ENCODE data around the gene CECR2.
"Not testable (repeated sequence)": the region's sequence is repeated elsewhere in the genome, so short reads cannot be mapped to it uniquely, and the experiment has no call there.

CECR2 gene

GRCh38 chr22:17518406-17518805, 149.1 kb downstream of the CECR2 start:
- DNase-seq (ENCODE audit: low read depth) = no peak

- DNase-seq (ENCODE audit: low read depth) = not testable (repeated sequence)
These were observed 152.7 kb downstream of the CECR2 start for GRCh38 chr22:17521971-17522370.

GRCh38 chr22:17523925-17524324, 154.7 kb downstream of the CECR2 start:
- DNase-seq (ENCODE audit: low read depth) = no peak

GRCh38 chr22:17536269-17536668, 167.0 kb downstream of the CECR2 start:
- no peak for DNase-seq (ENCODE audit: low read depth)

GRCh38 chr22:17537155-17537554, 167.9 kb downstream of the CECR2 start:
- no peak for DNase-seq (ENCODE audit: low read depth)

GRCh38 chr22:17540481-17540880, 171.2 kb downstream of the CECR2 start:
- no peak for DNase-seq (ENCODE audit: low read depth)

- no peak for DNase-seq (ENCODE audit: low read depth)
These were observed 172.2 kb downstream of the CECR2 start for GRCh38 chr22:17541476-17541875.

GRCh38 chr22:17542452-17542851, 173.2 kb downstream of the CECR2 start:
- no peak for DNase-seq (ENCODE audit: low read depth)

GRCh38 chr22:17548010-17548755, 178.9 kb downstream of the CECR2 start:
- no peak for DNase-seq (ENCODE audit: low read depth)

GRCh38 chr22:17548756-17549035, 179.4 kb downstream of the CECR2 start:
- DNase-seq (ENCODE audit: low read depth) = no peak

- no peak for DNase-seq (ENCODE audit: low read depth)
These were observed 179.9 kb downstream of the CECR2 start for GRCh38 chr22:17549183-17549582.

- DNase-seq (ENCODE audit: low read depth) = no peak
These were observed 180.4 kb downstream of the CECR2 start for GRCh38 chr22:17549655-17550054.

GRCh38 chr22:17552737-17553136, 183.5 kb downstream of the CECR2 start:
- DNase-seq (ENCODE audit: low read depth) = no peak

- DNase-seq (ENCODE audit: low read depth) = no peak
These were observed 185.6 kb downstream of the CECR2 start for GRCh38 chr22:17554814-17555213.

GRCh38 chr22:17559188-17559587, 189.9 kb downstream of the CECR2 start:
- no peak for DNase-seq (ENCODE audit: low read depth)

GRCh38 chr22:17562906-17563870, 193.9 kb downstream of the CECR2 start, which contains the start of gene SLC25A18:
Gene SLC25A18, plus strand, starts transcription at chr22:17563498. Its CDS starts 16,447 bp downstream, at chr22:17579945.
- DNase-seq (ENCODE audit: low read depth) = no peak

GRCh38 chr22:17563936-17564391, 194.7 kb downstream of the CECR2 start:
- no peak for DNase-seq (ENCODE audit: low read depth)

GRCh38 chr22:17566016-17566687, 196.9 kb downstream of the CECR2 start:
- not testable (repeated sequence) for DNase-seq (ENCODE audit: low read depth)

GRCh38 chr22:17566776-17567175, 197.5 kb downstream of the CECR2 start:
- DNase-seq (ENCODE audit: low read depth) = no peak

- DNase-seq (ENCODE audit: low read depth) = no peak
These were observed 200.8 kb downstream of the CECR2 start for GRCh38 chr22:17569971-17570511.

- DNase-seq (ENCODE audit: low read depth) = no peak
These were observed 201.8 kb downstream of the CECR2 start for GRCh38 chr22:17570851-17571631.

Data from stimulated activated CD8-positive, alpha-beta memory T cell treated with anti-CD3 and anti-CD28 coated beads, Interleukin-12 subunit alpha, Interleukin-12 subunit beta, amount 100 ng/mL, for 1 hour (primary cell).